Left hindlimb (tissue), 1 donor: ENCODE measurements around the gene YWHAB.

Source experiments
- DNase-seq: peaks from one replicate; pipeline ENCODE4 v3.0.0-alpha.2; 2018

Gene YWHAB

DNA sequence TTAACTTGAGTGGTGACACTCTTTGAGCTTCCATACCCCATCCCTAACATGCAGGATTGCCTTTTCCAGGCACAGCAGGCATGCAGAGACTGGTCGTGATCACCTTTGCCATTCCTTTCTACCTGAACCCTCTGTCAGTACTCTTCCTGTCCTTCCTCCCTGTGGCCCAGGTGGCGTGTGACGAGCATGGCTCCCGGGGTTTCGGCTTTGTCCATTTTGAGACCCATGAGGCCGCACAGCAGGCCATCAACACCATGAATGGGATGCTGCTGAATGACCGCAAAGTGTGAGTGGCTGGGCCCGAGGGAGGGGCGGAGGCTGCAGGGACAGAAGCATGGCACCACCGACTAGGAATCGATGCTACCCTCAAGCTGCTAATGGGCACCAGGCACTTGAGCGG lies 31.1 kb downstream of the YWHAB start:
- DNase-seq, result no peak

DNA sequence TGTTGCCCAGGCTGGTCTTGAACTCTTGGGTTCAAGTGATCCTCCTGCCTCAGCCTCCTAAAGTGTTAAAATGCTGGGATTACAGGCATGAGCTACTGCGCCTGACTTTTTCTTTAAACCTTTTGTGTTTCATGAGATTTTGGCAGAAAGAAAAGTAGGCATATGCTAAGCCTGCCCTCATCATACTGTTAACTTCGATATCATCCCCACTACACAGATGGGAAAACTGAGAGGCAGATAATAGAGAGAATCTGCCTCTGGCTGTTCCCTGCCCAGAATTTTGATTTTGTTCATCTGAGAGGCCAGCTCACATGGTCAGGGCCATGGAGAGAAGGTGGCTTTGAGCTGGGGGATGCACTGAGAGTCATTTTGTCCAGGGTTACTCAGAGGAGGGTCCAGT lies 31.9 kb downstream of the YWHAB start:
- DNase-seq, result no peak

DNA sequence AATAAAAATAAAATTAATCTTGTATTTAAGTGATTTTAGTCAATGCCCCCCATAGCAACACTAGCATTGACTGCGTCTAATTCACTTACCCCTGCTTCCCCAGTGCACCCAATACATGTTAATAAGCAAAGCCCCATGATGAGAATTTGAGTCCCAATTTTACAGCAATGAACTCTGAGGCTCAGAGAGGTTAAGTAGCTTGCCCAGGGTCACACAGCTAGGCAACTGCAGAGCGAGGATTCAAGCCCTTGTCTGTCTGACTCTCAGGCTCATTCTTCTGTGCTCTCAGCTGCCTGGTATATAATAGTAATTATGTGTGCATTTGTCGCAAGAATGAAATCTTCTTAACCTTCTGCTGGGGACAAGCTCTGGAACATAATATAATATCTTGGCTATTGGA lies 32.8 kb downstream of the YWHAB start:
- no peak for DNase-seq

DNA sequence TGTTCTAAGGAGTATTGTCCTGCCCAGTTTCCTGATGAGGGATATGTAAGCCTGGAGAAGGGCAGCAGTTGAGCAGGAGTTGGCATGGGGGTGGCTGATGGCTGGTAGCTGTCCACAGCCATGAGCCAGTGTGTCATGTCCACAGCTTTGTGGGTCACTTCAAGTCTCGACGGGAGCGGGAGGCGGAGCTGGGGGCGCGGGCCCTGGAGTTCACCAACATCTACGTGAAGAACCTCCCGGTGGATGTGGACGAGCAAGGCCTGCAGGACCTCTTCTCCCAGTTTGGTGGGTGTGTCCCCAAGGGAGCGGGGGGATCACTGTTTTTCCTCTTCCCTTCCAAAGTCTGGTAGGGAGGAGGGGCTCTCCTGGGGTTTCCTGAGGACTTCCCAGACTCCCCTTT lies 33.3 kb downstream of the YWHAB start:
- DNase-seq, result no peak

DNA sequence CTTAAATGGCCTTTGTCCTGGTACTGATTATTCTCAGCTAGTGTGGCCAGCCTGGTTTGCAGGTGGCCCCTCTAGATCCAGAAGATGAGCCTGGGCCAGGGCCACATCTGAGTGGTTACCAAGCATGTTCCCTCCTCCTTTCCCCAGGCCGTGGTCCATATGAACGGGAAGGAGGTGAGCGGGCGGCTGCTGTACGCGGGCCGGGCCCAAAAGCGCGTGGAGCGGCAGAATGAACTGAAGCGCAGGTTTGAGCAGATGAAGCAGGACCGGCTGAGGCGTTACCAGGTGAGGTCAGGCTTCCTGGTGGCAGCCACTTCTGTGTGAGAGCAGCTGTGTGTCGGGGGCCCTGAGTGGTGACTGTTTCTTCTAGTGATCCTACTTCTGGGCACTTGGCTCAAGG lies 35.9 kb downstream of the YWHAB start:
- no peak for DNase-seq

DNA sequence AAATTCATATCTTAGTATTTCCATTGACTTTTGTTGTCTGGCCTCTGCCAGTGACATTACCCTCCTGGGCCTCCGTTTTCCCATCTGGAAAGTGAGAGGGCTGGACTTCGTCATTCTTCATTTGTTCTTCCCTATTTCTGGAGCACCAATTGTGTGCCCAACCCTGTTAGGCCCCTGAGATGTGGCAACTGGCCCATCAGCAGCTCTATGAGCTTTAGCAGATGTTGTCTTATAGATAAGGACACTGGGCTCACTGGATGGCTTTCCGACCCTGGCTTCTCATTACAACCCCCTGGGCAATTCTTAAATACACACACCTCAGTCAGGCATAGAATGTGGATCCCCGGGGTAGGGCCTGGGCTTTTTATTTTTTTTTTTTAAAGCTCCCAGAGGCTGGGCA lies 39.0 kb downstream of the YWHAB start:
- DNase-seq, result no peak

DNA sequence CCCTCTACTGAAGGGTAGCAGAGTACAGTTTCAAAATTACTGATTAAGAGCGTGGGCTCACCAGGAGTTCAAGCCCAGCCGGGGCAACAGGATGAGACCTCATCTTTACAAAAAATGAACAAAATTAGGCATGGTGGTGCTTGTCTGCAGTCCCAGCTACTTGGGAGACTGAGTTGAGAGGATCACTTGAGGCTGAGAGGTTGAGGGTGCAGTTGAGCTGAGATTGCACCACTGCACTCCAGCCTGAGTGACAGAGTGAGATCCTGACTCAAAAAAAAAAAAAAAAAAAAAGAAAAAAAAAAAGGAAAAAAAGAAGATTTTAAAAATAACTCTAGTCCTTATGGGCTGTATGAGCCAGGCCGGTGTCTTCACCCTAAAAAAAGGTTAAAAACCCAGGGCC lies 43.1 kb downstream of the YWHAB start:
- no peak for DNase-seq

DNA sequence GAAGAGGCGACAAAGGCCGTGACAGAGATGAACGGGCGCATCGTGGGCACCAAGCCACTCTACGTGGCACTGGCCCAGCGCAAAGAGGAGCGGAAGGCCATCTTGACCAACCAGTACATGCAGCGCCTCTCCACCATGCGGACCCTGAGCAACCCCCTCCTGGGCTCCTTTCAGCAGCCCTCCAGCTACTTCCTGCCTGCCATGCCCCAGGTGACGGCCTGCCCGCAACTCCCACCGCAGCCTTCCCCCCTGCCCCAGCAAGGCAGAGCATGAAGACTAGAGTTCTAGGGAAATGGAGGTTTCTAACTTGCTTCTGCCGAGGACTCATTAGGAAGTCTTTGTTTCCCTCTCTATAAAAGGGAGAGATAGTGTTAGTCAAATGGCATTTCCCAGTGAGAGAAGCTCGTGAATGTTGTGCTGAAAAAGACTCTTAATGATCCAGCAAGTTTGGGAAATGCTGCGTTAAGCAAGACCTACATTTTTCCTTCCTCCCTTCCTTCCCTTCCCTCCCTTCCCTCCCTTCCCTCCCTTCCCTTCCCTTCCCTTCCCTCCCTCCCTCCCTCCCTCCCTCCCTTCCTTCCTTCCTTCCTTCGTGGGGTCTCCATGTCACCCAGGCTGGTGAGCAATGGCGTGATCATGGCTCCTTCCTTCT lies 45.1 kb downstream of the YWHAB start:
- no peak for DNase-seq

DNA sequence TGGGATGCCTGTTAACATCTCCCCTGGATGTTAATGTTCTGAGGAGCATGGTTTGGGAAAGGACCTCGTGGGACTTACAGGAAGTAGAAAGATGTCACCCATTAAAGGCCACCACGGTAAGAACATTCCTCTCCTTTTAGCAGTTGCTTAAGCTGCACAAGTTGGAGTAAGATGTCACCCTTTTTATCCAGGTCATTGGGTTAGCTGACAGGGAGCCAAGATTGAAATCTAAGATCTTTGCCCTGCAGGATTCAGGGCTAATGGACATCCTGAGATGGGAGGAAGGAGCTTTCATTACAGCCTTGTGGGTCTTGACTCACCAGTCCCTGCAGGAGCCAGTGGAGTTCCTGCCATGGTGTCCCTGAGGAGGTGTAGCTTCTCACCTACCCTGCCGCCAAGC lies 46.4 kb downstream of the YWHAB start:
- DNase-seq, result no peak

DNA sequence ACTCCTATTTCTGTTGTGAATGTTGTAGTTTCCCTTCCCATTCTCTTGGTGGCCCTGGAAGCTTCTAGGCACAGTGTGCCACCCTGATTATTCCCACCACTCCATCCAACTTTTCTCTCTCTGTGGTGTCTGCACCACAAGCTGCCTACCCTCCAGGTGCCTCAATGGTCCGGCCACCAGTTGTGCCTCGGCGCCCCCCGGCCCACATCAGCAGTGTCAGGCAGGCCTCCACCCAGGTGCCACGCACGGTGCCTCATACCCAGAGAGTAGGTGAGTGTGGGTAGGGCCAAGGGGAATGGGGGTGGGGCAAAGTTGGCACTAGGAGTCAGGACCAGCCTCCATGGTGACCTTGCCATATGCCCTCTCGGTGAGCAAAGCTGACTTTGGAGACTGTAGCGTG lies 47.4 kb downstream of the YWHAB start:
- DNase-seq, result no peak

DNA sequence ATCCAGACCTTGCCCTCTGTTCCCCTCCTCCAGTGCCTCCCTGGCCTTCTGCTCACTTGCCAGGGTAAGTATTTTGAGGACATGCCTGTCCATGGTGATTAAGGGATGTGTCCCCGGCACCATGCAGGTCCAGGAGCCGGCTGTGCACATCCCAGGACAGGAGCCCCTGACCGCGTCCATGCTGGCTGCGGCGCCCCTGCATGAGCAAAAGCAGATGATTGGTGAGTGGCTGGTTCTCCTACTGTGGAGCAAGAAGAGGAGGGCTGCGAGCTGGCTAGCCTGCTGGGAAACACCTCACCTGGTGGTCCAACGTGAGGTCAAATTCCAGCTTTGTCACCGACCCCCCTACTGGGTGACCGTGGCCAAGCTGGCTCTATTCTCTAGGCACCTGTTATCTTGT lies 51.0 kb downstream of the YWHAB start:
- no peak for DNase-seq

DNA sequence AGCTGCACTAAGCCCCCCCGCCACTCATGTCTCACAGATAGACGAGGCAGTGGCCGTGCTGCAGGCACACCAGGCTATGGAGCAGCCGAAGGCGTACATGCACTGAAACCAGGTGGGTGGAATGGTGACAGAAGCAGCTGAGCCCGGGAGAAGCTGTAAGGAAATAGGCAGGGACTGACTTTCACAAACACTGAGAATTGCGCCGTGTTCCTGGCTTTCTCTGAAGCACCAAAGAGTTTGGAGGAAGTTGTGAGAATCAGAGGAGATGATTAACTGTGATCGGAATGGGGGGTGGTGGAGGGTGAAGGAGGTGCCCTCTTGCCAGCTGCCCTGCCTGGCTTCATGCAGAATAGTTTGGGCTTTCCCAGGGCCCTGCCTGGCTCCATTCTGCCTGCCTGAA lies 53.1 kb downstream of the YWHAB start:
- DNase-seq, result no peak

DNA sequence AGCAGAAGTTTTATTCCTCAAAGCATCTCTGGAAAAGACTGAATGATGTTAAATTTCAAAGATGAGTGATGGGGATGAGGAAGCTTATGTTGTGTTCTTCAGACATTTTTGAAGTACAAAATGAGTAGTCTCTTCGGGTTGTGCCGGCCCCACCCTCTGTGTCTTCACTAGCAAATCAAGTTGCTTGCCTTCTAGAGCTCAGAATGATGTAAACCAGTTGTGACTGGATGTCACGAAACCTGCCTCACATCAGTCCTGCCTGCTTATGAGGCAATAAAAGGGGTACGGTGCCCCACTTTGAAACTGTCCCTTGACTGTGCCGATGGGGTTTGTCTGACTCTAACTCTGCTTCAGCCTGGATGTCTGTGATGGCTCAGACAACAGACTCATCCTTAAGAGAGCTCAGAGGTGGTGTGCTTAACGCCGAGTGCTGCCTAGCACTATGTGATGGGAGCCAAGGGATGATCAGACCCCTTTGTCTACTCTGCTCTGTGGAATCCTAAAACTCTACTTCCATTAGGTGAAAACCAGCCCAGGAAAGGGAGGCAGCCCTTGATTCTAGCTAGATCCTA lies 55.7 kb downstream of the YWHAB start:
- DNase-seq, result no peak

DNA sequence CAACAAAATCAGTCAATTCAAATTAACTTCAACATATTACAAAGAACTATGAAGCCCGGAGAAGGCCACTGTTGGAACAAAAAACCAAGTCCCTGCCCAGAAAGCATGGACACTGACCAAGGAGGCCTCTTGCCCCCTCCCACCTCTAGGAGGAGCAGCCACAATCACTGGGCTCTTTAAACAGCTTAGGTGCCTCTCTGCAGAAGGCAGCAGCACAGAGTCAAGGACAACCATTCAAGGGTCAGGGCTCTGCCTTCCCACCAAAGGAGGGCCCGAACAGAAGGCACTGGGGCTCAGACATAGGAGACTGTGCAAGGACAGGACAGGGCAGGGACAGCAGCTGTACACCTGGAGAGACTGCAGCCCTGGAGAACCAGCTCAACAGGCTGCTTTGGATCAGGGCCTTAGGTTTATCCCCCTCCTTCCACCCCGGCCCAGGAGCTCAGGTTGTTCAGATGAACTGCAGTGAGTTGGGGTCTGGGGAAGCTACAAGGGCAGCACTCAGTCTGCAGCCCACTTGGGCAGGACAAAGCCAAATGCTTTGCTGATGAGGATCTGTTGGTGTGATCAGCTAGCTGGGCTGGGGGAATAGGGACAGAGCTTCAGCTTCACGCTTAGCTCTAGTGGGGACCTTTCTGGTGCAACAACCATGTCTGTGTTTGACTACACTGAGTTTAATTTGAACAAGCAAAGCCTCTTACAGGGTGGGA lies 56.9 kb downstream of the YWHAB start:
- DNase-seq, result no peak

DNA sequence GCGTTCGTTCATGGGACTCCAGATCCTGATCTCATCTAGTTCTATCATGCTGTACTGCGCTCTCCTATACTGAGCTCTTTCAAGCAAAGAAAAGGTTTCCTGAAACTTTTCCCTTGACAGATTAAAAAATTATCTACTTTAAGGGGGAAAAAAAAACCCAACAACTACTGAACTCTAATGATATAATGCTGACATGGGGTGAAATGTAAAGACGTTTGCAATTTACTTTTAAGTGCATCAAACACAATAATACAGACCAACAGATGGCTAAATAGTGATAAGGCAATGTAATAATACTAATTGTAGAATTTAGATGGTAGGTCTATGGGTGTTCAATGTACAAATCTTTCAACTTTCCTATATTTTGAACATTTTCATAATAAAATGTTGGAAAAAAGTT lies 58.3 kb downstream of the YWHAB start:
- DNase-seq, result no peak

DNA sequence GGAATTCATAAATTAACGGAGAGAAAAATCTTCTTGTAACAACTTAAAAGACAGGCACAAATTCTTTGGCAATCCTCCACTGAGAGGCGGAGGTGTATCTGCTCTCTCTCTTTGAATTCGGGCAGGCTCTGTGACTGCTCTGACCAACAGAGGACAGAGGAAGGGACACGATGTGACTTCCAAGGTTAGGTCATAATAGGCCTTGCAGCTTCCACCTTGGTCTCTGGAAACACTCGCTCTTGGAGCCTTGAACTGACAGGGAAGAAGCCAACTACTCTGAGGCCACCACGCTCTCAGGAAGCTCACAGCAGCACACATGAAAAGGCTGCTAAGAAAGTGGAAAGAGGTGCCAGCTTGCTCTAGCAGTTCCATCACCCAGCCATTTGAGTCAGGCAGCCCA lies 59.8 kb downstream of the YWHAB start:
- no peak for DNase-seq

DNA sequence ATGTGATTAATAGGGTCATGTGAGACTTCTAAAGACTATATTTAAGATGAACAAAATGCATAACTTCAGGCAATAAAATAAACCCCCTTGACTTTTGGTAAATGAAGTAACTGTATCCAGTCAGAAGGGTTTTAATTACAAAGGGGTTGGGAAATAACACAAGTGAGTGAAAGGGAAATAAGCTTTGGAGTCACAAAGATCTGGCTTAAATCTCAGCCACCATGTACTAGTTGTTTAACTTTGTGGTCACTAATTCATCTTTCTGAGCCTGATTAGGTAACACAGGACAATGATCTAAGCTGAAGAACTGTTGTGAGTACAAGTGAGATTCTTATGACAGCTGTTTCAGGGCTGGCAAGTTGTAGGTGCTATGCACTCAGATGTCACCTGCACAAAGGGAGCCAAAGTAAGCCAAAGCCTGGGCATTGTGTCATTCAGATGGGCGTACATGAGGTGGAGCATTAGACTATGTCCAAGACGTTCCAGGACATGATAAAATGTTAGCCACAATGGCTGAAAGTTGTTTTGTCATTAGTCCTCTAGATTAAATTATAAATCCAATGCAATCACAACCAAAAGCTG lies 60.9 kb downstream of the YWHAB start:
- no peak for DNase-seq

DNA sequence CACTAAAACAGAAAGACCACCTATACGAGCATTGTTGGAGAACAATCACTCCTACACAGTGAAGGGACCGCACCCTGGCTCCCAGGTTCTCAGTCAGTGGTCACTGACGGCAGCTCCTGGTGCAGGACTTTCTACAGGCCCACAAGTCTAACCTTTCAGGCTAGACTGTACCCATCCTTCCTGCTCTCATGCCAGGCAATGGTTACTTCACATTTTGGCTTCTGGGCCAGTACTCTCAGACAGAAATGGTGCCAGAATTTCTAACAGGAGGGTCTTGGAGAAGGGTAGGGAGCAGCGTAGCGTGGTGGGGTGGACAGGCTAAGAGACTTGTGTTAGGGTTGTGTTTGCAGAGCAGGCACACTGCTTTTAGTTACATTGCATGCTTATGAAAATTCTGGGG lies 62.6 kb downstream of the YWHAB start:
- no peak for DNase-seq

DNA sequence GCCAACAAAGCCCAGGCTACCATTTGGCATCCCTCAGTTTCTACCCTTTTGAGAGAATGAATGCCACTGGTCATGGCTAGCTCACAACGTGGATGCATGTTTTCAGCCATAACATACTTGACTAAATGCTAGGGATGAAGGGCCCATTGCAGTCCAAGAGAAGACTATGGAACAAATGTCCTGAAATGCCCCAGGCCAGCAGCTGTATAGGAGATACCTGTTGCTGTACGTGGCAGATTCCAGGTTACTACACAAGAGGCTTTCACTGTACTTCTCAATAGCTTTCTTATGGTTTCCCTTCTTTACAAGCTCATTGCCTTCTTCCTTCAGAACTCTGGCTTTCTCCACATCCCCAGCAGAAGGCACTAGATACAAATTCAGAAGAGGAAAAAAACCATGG lies 63.0 kb downstream of the YWHAB start:
- DNase-seq, result no peak

DNA sequence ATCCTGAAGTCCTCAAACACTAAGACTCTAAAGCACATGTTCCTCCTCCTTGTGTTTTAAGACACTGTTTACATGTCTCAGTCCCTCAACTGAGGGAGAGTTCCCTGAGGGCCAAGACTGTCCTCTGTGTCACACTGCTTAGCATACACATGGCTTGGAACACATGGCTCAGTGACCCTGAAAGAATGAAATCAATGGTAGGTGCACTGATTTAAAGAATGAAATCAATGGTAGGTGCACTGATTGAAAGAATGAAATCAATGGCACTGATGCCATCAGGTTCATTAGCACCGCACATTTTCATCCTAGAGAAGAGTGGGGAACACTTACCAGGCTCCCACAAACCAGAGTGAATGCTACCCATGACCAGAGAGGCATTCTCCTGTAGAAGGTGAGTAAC lies 64.9 kb downstream of the YWHAB start:
- DNase-seq, result no peak

DNA sequence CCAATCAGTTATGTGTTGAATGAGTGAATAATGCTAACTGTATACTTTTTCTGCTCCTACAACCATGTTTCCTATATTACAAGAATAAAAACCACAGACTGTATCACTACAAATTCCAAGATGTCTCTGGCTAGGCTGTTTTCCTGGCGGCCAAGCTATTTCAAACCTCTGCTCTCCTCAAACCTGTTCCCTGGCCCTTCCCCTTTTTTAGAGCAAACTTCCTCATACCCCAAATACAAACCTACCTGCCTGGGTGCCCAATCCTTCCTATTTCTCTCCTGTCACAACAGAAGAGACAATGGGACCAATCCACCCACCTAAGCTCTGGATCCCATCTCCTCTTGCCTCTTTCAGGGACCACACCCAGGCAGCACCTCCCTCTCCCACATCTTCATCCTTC lies 67.2 kb downstream of the YWHAB start:
- DNase-seq, result no peak

DNA sequence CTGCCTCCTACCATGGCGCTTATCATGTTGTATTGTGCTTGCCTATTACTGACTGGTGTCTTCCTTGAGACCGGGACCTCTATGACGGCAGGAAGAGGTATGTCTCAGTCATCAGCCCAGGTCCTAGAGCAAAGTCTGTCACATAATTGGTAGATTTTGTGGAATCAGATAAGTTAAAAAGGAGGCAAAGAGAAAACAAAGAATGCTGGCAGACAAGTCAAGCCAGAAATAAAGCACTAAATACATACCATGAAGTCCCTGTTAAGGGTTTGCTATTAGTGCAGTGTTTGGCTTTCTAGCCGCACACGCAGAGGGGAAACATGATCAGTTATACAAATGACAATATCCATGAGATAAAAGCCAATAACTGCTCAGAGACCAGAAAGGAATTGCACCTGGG lies 68.7 kb downstream of the YWHAB start:
- DNase-seq, result no peak

DNA sequence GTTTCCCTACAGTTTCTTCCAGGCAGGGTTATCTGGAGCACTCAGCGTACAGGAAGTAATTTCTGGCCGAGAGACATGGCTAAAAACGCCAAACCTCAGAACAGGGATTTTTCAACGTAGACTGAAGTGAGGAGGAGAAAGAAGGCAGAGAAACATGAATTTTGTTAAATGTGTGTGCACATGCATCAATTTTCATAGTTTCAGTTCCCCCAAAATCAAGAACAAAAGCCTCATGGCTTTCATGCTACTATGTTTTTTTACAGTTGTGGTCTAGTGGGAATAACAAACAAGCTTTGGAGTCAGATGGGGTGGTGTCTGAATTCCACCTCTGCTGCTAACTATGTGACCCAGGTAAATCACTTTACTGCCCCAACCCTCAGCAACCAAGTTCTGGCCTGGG lies 69.8 kb downstream of the YWHAB start:
- DNase-seq, result no peak

DNA sequence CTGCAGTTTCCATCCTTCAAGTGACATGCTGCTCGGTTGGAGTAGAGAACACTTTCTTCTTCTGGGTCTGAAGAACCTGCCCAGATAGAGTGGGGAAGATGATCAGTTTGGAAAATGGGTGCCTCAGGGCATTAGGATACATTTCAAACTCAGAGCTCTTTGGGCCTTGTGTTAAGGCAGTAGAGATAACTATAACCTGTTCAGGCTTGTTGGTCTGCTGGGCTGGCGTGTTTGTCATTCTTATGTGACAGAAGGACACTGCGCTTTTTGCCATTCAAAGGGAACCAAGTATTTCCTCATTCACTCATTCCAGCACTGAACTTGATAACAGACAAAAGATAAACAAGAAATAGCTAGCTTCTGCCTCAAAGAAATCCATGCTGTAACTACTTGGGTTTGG lies 70.9 kb downstream of the YWHAB start:
- DNase-seq, result no peak
